ENCODE measurements around the gene SCAMP2. TPM values are rescaled to one million over a fixed set of nuclear protein-coding genes. Genes with fewer than 3 reads are reported as not detected.

Gene SCAMP2
- total RNA-seq, 2 donors from 2014 or later, result 47.5 to 50.9 TPM

DNA sequence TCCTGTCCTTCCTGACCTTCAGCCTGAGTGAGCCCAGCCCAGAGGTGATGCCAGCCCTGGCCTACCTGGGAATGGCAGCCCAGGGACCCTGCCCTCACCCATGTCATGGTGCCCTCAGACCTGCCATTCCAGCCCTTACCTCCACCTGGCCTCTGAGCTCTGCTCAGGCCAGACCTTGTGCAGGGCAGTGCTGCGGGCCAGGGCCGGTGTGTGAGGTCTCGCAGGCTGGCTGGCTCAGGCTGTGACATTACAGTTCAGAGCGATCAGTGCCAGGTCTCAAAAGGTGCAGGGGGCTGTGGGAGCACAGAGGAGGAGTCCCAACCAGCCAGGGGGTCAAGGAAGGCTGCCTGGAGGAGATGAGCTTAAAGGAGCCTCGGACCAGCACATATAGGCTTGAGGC lies 53.1 kb downstream of the SCAMP2 start:
- Mint-ChIP-seq H3K4me3 (no peak overlapping the region), H3K9me3 (no peaks in the 10 kb centered on the region), H3K27ac (no peak overlapping the region), H3K27me3 (ENCODE audit: insufficient read depth) (peaks cover 14% of the 10 kb centered on the region), H3K36me3 (ENCODE audit: low read depth) (no peaks in the 10 kb centered on the region), H3K4me1 (peaks cover 7% of the 10 kb centered on the region)
- H3K9ac ChIP-seq (ENCODE audit: extremely low read depth, low read length, poor library complexity, severe bottlenecking), result no peak overlapping the region
- H3K36me3 ChIP-seq (ENCODE audit: control insufficient read depth, insufficient read depth, low read length), result no peaks in the 10 kb centered on the region
- no peak overlapping the region for H3K4me3 ChIP-seq (ENCODE audit: low read length)
- H3K9me3 ChIP-seq (ENCODE audit: control insufficient read depth, low read length), result no peaks in the 10 kb centered on the region
- H3K27ac ChIP-seq (ENCODE audit: low read depth, low read length), result no peak overlapping the region
- TF ChIP-seq CTCF (conservative IDR thresholded peaks at IDR 0.05), result no peak
- H3K27me3 ChIP-seq (ENCODE audit: control insufficient read depth, insufficient read depth, low read length, poor library complexity, severe bottlenecking), result peaks cover 19% of the 10 kb centered on the region
- H3K4me1 ChIP-seq (ENCODE audit: control insufficient read depth, insufficient read depth, low read length), result peaks cover 9% of the 10 kb centered on the region
- no peak for DNase-seq
- 95 to 97% methylated on average over 4 to 5 of the region's 5 CpGs for WGBS, 2 experiments (ENCODE audit: insufficient coverage in 1 of 2, insufficient read length in 1 of 2)

DNA sequence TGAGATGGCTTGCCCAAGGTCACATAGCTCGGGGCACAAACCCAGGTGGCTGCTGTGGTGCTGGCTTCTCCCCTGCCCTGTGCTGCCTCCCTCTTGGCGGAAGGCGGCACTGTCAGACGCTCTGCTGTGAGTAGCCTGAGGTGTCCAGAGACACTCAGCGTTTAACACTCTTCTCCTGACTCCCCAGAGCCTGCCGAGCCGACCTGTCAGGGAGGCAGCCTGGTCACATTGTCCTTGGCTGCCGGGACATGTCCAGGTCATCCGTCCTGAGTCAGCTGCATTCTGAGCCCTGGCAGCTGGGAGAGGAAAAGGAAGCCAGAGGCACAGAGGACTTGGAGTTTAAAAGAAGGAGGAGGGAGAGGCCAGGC lies 55.8 kb downstream of the SCAMP2 start:
- Histone ChIP-seq H3K36me3 (ENCODE audit: control insufficient read depth, insufficient read depth, low read length) (no peaks in the 10 kb centered on the region), H3K9ac (ENCODE audit: extremely low read depth, low read length, poor library complexity, severe bottlenecking) (no peak overlapping the region), H3K27ac (ENCODE audit: low read depth, low read length) (no peak overlapping the region), H3K27me3 (ENCODE audit: control insufficient read depth, insufficient read depth, low read length, poor library complexity, severe bottlenecking) (no peaks in the 10 kb centered on the region), H3K9me3 (ENCODE audit: control insufficient read depth, low read length) (no peaks in the 10 kb centered on the region), H3K4me1 (ENCODE audit: control insufficient read depth, insufficient read depth, low read length) (peaks cover 9% of the 10 kb centered on the region), H3K4me3 (ENCODE audit: low read length) (no peak overlapping the region)
- no peak overlapping the region for H3K4me3 Mint-ChIP-seq
- peak; percentile 53 for TF ChIP-seq CTCF (conservative IDR thresholded peaks at IDR 0.05)
- H3K36me3 Mint-ChIP-seq (ENCODE audit: low read depth), result no peaks in the 10 kb centered on the region
- no peak overlapping the region for H3K27ac Mint-ChIP-seq
- H3K4me1 Mint-ChIP-seq, result peaks cover 7% of the 10 kb centered on the region
- H3K9me3 Mint-ChIP-seq, result no peaks in the 10 kb centered on the region
- H3K27me3 Mint-ChIP-seq (ENCODE audit: insufficient read depth), result peaks cover 2% of the 10 kb centered on the region
- WGBS, 2 experiments (ENCODE audit: insufficient coverage in 1 of 2, insufficient read length in 1 of 2), result 64 to 68% methylated on average over 6 to 9 of the region's 9 CpGs
- peak; percentile 76 for DNase-seq

- Mint-ChIP-seq H3K4me3 (no peak overlapping the region), H3K36me3 (ENCODE audit: low read depth) (no peaks in the 10 kb centered on the region), H3K27me3 (ENCODE audit: insufficient read depth) (peaks cover 2% of the 10 kb centered on the region), H3K9me3 (no peaks in the 10 kb centered on the region), H3K4me1 (peaks cover 7% of the 10 kb centered on the region), H3K27ac (no peak overlapping the region)
- no peaks in the 10 kb centered on the region for H3K27me3 ChIP-seq (ENCODE audit: control insufficient read depth, insufficient read depth, low read length, poor library complexity, severe bottlenecking)
- no peak overlapping the region for H3K27ac ChIP-seq (ENCODE audit: low read depth, low read length)
- H3K36me3 ChIP-seq (ENCODE audit: control insufficient read depth, insufficient read depth, low read length), result no peaks in the 10 kb centered on the region
- H3K4me1 ChIP-seq (ENCODE audit: control insufficient read depth, insufficient read depth, low read length), result peaks cover 9% of the 10 kb centered on the region
- H3K9me3 ChIP-seq (ENCODE audit: control insufficient read depth, low read length), result no peaks in the 10 kb centered on the region
- DNase-seq, result no peak
- no peak overlapping the region for H3K4me3 ChIP-seq (ENCODE audit: low read length)
- TF ChIP-seq CTCF (conservative IDR thresholded peaks at IDR 0.05), result peak; percentile 28
- H3K9ac ChIP-seq (ENCODE audit: extremely low read depth, low read length, poor library complexity, severe bottlenecking), result no peak overlapping the region
- 77 to 85% methylated on average over 10 to 19 of the region's 19 CpGs for WGBS, 2 experiments (ENCODE audit: insufficient coverage in 1 of 2, insufficient read length in 1 of 2)
These were observed 56.4 kb downstream of the SCAMP2 start for GRCh38 chr15:74816624-74817369.
